Parathyroid adenoma (tissue), 2 donors: Measurements from ENCODE around the gene CADPS.

Experiments used
- H2AFZ ChIP-seq: fragments of 300-600 bp; sonication (generic); one replicate; pipeline ENCODE4 v1.7.0; 2017; ENCODE audit warnings: antibody characterized with exemption, mild to moderate bottlenecking
- H3K27ac ChIP-seq: fragments of 300-600 bp; sonication (generic); one replicate; pipeline ENCODE4 v1.7.0; 2017
- H3K27me3 ChIP-seq: fragments of 300-600 bp; sonication (generic); one replicate; pipeline ENCODE4 v1.7.0; 2017; ENCODE audit warnings: low read length; ENCODE audit not compliant: control insufficient read depth, insufficient read depth
- H3K36me3 ChIP-seq: fragments of 300-600 bp; sonication (generic); one replicate; pipeline ENCODE4 v1.7.0; 2017; ENCODE audit warnings: low read length; ENCODE audit not compliant: control insufficient read depth, insufficient read depth
- H3K4me1 ChIP-seq: fragments of 300-600 bp; sonication (generic); one replicate; pipeline ENCODE4 v1.7.0; 2017; ENCODE audit warnings: control low read depth
- H3K4me2 ChIP-seq: fragments of 300-600 bp; sonication (generic); one replicate; pipeline ENCODE4 v1.7.0; 2017; ENCODE audit warnings: low read length
- H3K4me3 ChIP-seq: fragments of 300-600 bp; sonication (generic); one replicate; pipeline ENCODE4 v1.7.0; 2017; ENCODE audit warnings: low read depth, low read length
- H3K79me2 ChIP-seq: fragments of 300-600 bp; sonication (generic); one replicate; pipeline ENCODE4 v1.7.0; 2017; ENCODE audit warnings: control low read depth
- H3K9ac ChIP-seq: fragments of 300-600 bp; sonication (generic); one replicate; pipeline ENCODE4 v1.7.0; 2017; ENCODE audit warnings: mild to moderate bottlenecking
- H3K9me3 ChIP-seq: fragments of 300-600 bp; sonication (generic); one replicate; pipeline ENCODE4 v1.7.0; 2017; ENCODE audit warnings: low read length; ENCODE audit not compliant: control insufficient read depth
- TF ChIP-seq, protein P1 (sequence below): fragments of 300-600 bp; sonication (generic); IDR thresholded peaks from one replicate; pipeline ENCODE4 v1.7.0; 2017; ENCODE audit warnings: antibody characterized with exemption, mild to moderate bottlenecking
- donor health status: primary hyperparathyroidism.

CADPS gene

GRCh38 chr3:62761311-62761710 is 113.9 kb downstream of the CADPS start:
- H3K9ac ChIP-seq = no peak overlapping the region
- H3K4me2 ChIP-seq = no peak overlapping the region
- H3K4me3 ChIP-seq = no peak overlapping the region
- H3K4me1 ChIP-seq = peaks cover 5% of the 10 kb centered on the region
- no peaks in the 10 kb centered on the region for H3K9me3 ChIP-seq
- no peak overlapping the region for H2AFZ ChIP-seq
- peaks cover 7% of the 10 kb centered on the region for H3K79me2 ChIP-seq
- no peaks in the 10 kb centered on the region for H3K27me3 ChIP-seq
- TF ChIP-seq, protein P1, sequence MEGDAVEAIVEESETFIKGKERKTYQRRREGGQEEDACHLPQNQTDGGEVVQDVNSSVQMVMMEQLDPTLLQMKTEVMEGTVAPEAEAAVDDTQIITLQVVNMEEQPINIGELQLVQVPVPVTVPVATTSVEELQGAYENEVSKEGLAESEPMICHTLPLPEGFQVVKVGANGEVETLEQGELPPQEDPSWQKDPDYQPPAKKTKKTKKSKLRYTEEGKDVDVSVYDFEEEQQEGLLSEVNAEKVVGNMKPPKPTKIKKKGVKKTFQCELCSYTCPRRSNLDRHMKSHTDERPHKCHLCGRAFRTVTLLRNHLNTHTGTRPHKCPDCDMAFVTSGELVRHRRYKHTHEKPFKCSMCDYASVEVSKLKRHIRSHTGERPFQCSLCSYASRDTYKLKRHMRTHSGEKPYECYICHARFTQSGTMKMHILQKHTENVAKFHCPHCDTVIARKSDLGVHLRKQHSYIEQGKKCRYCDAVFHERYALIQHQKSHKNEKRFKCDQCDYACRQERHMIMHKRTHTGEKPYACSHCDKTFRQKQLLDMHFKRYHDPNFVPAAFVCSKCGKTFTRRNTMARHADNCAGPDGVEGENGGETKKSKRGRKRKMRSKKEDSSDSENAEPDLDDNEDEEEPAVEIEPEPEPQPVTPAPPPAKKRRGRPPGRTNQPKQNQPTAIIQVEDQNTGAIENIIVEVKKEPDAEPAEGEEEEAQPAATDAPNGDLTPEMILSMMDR = no peak
- no peak overlapping the region for H3K27ac ChIP-seq
- no peaks in the 10 kb centered on the region for H3K36me3 ChIP-seq

DNA sequence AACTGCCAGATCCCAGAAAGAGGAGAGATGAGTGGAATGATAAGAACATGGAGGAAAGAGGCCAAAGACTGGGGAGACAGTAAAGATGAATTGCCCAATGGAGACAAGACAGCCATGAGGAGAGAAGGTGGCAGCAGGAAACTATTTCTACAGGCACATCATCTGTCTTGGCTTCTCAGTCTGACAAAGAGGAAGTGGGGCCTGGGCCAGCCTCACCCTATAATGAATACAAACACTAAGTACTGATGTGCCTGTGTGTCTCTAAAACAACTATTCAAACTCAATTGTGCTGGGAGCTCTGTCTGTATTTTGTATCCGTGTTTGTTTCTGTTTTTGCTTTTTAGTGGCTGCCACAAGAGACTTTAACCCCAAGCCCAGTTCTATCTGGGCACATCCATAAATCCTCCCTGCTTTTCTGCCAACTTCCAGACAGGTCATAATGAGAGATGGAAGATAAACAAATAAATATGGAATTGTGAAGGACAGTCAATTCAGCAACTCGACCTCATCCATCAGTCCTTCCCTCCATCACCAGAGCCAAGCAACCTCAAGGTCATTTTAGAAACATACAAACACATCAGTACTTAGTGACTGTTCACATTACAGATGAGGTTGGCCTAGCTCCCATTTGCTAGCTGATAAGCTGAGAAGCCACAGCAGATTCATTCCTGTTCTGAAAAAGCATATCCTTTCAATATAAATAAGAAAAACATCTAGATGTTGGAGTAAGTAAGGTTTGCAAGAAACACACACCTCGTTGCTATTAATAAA is 116.7 kb downstream of the CADPS start:
- TF ChIP-seq, protein P1 = no peak
- H3K9ac ChIP-seq = no peak overlapping the region

GRCh38 chr3:62757045-62757444 is 118.2 kb downstream of the CADPS start:
- peaks cover 11% of the 10 kb centered on the region for H3K79me2 ChIP-seq
- no peak overlapping the region for H3K27ac ChIP-seq
- no peak overlapping the region for H2AFZ ChIP-seq
- no peak overlapping the region for H3K4me3 ChIP-seq
- no peak overlapping the region for H3K4me2 ChIP-seq
- H3K36me3 ChIP-seq = no peaks in the 10 kb centered on the region
- H3K9me3 ChIP-seq = no peaks in the 10 kb centered on the region
- TF ChIP-seq, protein P1 = no peak
- no peak overlapping the region for H3K9ac ChIP-seq
- H3K27me3 ChIP-seq = no peaks in the 10 kb centered on the region
- peaks cover 5% of the 10 kb centered on the region for H3K4me1 ChIP-seq

More for the DNA sequence above, 116.7 kb downstream of the CADPS start:
- peaks cover 5% of the 10 kb centered on the region for H3K4me1 ChIP-seq
- H3K4me2 ChIP-seq = no peak overlapping the region
- no peaks in the 10 kb centered on the region for H3K9me3 ChIP-seq
- peaks cover 7% of the 10 kb centered on the region for H3K79me2 ChIP-seq
- H3K36me3 ChIP-seq = no peaks in the 10 kb centered on the region
- H3K4me3 ChIP-seq = no peak overlapping the region
- H3K27ac ChIP-seq = no peak overlapping the region
- no peaks in the 10 kb centered on the region for H3K27me3 ChIP-seq
- no peak overlapping the region for H2AFZ ChIP-seq

GRCh38 chr3:62755285-62755684 is 119.9 kb downstream of the CADPS start:
- TF ChIP-seq, protein P1 = no peak
- H3K9me3 ChIP-seq = no peaks in the 10 kb centered on the region
- no peaks in the 10 kb centered on the region for H3K27me3 ChIP-seq
- H3K4me1 ChIP-seq = peaks cover 5% of the 10 kb centered on the region
- no peak overlapping the region for H2AFZ ChIP-seq
- H3K36me3 ChIP-seq = no peaks in the 10 kb centered on the region
- H3K79me2 ChIP-seq = peaks cover 11% of the 10 kb centered on the region
- no peak overlapping the region for H3K27ac ChIP-seq
- no peak overlapping the region for H3K4me3 ChIP-seq
- H3K4me2 ChIP-seq = no peak overlapping the region
- no peak overlapping the region for H3K9ac ChIP-seq

GRCh38 chr3:62749657-62750056 is 125.6 kb downstream of the CADPS start:
- H3K9ac ChIP-seq = no peak overlapping the region
- peaks cover 7% of the 10 kb centered on the region for H3K4me1 ChIP-seq
- H3K9me3 ChIP-seq = no peaks in the 10 kb centered on the region
- peaks cover 6% of the 10 kb centered on the region for H3K79me2 ChIP-seq
- H3K4me3 ChIP-seq = no peak overlapping the region
- no peaks in the 10 kb centered on the region for H3K36me3 ChIP-seq
- no peaks in the 10 kb centered on the region for H3K27me3 ChIP-seq
- no peak overlapping the region for H3K4me2 ChIP-seq
- TF ChIP-seq, protein P1 = no peak
- no peak overlapping the region for H3K27ac ChIP-seq
- no peak overlapping the region for H2AFZ ChIP-seq
